Loucy (cell line): ENCODE measurements around the gene AFF1.

ENCODE experiments used
- EZH2phosphoT487 ChIP-seq: fragments of 200-600 bp; IDR thresholded peaks from 2 replicates; pipeline ENCODE4 v1.6.1; 2018; ENCODE audit warnings: antibody characterized with exemption, mild to moderate bottlenecking, moderate library complexity, borderline replicate concordance
- TF ChIP-seq, protein P1 (sequence below): fragments of 200-600 bp; sonication (generic); conservative IDR thresholded peaks from 2 replicates; pipeline ENCODE4 v1.5.1; 2014; ENCODE audit warnings: mild to moderate bottlenecking, antibody characterized with exemption, low read length

DNA sequence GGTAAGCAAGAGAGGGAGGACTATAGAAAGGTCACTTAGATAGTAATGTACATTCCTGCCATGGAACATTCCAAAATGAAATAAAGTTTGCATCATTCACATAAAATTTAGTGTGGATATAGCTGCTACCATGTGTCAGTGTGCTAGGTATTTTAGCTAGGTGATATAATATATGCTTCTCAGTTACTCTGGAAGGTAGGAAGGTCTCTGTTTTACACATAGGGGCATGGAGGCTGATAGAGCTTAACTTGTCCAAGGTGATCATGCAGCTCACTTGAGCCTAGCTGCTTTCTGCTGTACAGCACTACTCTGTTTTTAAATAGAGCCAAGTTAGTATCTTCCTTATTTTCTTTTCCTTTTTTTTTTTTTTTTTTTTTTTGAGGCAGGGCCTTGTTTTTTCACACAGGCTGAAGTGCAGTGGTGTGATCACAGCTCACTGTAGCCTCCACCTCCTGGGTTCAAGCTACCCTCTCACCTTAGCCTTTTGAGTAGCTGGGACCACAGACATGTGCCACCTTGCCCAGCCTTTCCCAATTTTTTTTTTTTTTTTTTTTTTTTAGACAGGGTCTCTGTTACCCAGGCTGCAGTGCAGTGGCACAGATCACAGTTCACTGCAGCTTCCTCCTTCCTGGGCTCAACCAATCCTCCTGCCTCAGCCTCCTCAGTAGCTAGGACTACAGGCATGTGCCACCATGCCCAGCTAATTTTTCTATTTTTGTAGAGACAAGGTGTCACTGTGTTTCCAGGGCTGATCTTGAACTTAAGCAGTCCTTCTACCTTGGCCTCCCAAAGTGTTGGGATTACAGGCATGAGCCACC lies 10.4 kb downstream of the AFF1 start:
- TF ChIP-seq, protein P1, sequence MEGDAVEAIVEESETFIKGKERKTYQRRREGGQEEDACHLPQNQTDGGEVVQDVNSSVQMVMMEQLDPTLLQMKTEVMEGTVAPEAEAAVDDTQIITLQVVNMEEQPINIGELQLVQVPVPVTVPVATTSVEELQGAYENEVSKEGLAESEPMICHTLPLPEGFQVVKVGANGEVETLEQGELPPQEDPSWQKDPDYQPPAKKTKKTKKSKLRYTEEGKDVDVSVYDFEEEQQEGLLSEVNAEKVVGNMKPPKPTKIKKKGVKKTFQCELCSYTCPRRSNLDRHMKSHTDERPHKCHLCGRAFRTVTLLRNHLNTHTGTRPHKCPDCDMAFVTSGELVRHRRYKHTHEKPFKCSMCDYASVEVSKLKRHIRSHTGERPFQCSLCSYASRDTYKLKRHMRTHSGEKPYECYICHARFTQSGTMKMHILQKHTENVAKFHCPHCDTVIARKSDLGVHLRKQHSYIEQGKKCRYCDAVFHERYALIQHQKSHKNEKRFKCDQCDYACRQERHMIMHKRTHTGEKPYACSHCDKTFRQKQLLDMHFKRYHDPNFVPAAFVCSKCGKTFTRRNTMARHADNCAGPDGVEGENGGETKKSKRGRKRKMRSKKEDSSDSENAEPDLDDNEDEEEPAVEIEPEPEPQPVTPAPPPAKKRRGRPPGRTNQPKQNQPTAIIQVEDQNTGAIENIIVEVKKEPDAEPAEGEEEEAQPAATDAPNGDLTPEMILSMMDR = no peak
- no peak for TF ChIP-seq EZH2phosphoT487
